Neuronal stem cell (in vitro differentiated cells): ENCODE results near the gene CRYBG3.

ENCODE experiments used
- DNase-seq: peaks from one replicate; pipeline ENCODE4 v3.0.0-alpha.2; 2013; ENCODE audit warnings: low spot score
- H2AFZ ChIP-seq: one replicate; pipeline ENCODE4 v1.6.1; 2013; ENCODE audit warnings: mild to moderate bottlenecking, low read length, inconsistent platforms
- H2AK5ac ChIP-seq: 2 replicates; pipeline ENCODE4 v1.6.1; 2013; ENCODE audit warnings: low read depth, mild to moderate bottlenecking, inconsistent platforms, low read length, moderate library complexity, mixed read lengths
- H2BK120ac ChIP-seq: 2 replicates; pipeline ENCODE4 v1.6.1; 2013; ENCODE audit warnings: low read depth, mild to moderate bottlenecking, inconsistent platforms, low read length, moderate library complexity, mixed read lengths
- H2BK12ac ChIP-seq: one replicate; pipeline ENCODE4 v1.6.1; 2013; ENCODE audit warnings: low read length, inconsistent platforms
- H2BK15ac ChIP-seq: 2 replicates; pipeline ENCODE4 v1.6.1; 2013; ENCODE audit warnings: mild to moderate bottlenecking, low read length, inconsistent platforms, mixed read lengths
- H2BK5ac ChIP-seq: one replicate; pipeline ENCODE4 v1.6.1; 2013; ENCODE audit warnings: inconsistent platforms, mild to moderate bottlenecking, low read length, moderate library complexity
- H3K14ac ChIP-seq: one replicate; pipeline ENCODE4 v1.6.1; 2013; ENCODE audit warnings: low read length, inconsistent platforms
- H3K18ac ChIP-seq: 2 replicates; pipeline ENCODE4 v1.6.1; 2013; ENCODE audit warnings: low read length, inconsistent platforms
- H3K23ac ChIP-seq: 2 replicates; pipeline ENCODE4 v1.6.1; 2013; ENCODE audit warnings: low read depth, mild to moderate bottlenecking, mixed read lengths, low read length, inconsistent platforms; ENCODE audit not compliant: poor library complexity
- H3K27ac ChIP-seq: replicated peaks from 3 replicates; pipeline ENCODE4 v1.5.1; 2013; ENCODE audit warnings: low read length, inconsistent platforms
- H3K27me3 ChIP-seq, 3 experiments: 2 replicates each; pipeline ENCODE4 v1.6.1; 2013; ENCODE audit warnings: low read length in 3 of 3, mild to moderate bottlenecking in 2 of 3, inconsistent platforms in 1 of 3, low read depth in 1 of 3, mixed read lengths in 1 of 3, moderate library complexity in 1 of 3; ENCODE audit not compliant: control insufficient read depth in 3 of 3, insufficient read depth in 3 of 3
- H3K36me3 ChIP-seq, 2 donors: replicated peaks in 1 of 2; 2 replicates each; pipeline ENCODE4 v1.6.1; 2013; ENCODE audit warnings: low read length in 2 of 2; ENCODE audit not compliant: control insufficient read depth in 2 of 2, insufficient read depth in 2 of 2
- H3K4ac ChIP-seq: 2 replicates; pipeline ENCODE4 v1.6.1; 2013; ENCODE audit warnings: inconsistent platforms, mild to moderate bottlenecking, low read length, moderate library complexity
- H3K4me1 ChIP-seq, 2 donors: 1 replicate in 1 of 2; 2 replicates in 1 of 2; pipeline ENCODE4 v1.6.1; 2013; ENCODE audit warnings: low read length in 2 of 2, low read depth in 1 of 2; ENCODE audit not compliant: control insufficient read depth in 2 of 2, insufficient read depth in 1 of 2
- H3K4me2 ChIP-seq: one replicate; pipeline ENCODE4 v1.6.1; 2013; ENCODE audit warnings: mild to moderate bottlenecking, low read length, inconsistent platforms; ENCODE audit not compliant: insufficient read depth, poor library complexity, severe bottlenecking
- H3K4me3 ChIP-seq, 2 donors: 2 replicates each; pipeline ENCODE4 v1.5.1; 2013; ENCODE audit warnings: low read length in 2 of 2, mild to moderate bottlenecking in 2 of 2, inconsistent platforms in 1 of 2, moderate library complexity in 1 of 2
- H3K79me1 ChIP-seq: one replicate; pipeline ENCODE4 v1.6.1; 2013; ENCODE audit warnings: low read depth, mild to moderate bottlenecking, inconsistent platforms, low read length, moderate library complexity
- H3K9ac ChIP-seq: one replicate; pipeline ENCODE4 v1.6.1; 2013; ENCODE audit warnings: mild to moderate bottlenecking, low read depth, low read length, inconsistent platforms; ENCODE audit not compliant: poor library complexity
- H3K9me3 ChIP-seq, 2 donors: replicated peaks in 1 of 2; 2 replicates each; pipeline versions ENCODE3 to v1.6.1; 2013; ENCODE audit warnings: low read length in 2 of 2, mild to moderate bottlenecking in 2 of 2, inconsistent platforms in 1 of 2, low read depth in 1 of 2, mixed read lengths in 1 of 2, moderate library complexity in 1 of 2; ENCODE audit not compliant: control insufficient read depth in 2 of 2, insufficient read depth in 1 of 2
- H4K8ac ChIP-seq: one replicate; pipeline ENCODE4 v1.6.1; 2013; ENCODE audit warnings: low read depth, mild to moderate bottlenecking, inconsistent platforms, low read length, moderate library complexity
- H4K91ac ChIP-seq: one replicate; pipeline ENCODE4 v1.6.1; 2013; ENCODE audit warnings: low read length, low read depth, mild to moderate bottlenecking, inconsistent platforms; ENCODE audit not compliant: poor library complexity
- WGBS, 2 donors: extraction: QIAGEN DNeasy Blood & Tissue Kit; methylation state at CpG; one replicate each; pipeline ENCODE4 v1.1.7; 2013; ENCODE audit warnings: missing lambda C conversion rate in 2 of 2, mixed read lengths in 1 of 2; ENCODE audit not compliant: insufficient read length in 2 of 2, insufficient replicate concordance in 1 of 2; ENCODE audit errors: extremely low coverage in 2 of 2; 5-methylcytosine and 5-hydroxymethylcytosine counted together

CRYBG3 gene

DNA sequence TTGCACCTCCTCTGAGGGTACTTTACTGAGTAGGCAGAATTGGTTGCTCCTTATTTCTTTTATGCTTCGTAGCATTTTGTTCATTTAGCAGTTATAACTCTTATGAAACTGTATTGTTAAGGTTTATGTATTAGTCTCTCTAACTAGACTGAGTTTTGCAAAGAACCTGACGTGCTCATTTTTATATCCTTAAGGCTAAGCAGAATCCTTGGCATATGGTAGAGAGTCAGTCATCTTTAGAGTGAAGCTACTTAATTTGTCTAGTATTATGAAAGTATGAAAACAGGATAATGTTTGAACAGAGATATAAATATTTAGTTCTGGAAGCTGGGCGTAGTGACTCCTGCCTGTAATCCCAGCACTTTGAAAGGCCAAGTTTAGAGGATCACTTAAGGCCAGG lies 20.1 kb downstream of the CRYBG3 start:
- H3K4ac ChIP-seq = no peak overlapping the region
- H4K8ac ChIP-seq = no peak overlapping the region
- no peak overlapping the region for H3K23ac ChIP-seq
- no peak overlapping the region for H3K4me2 ChIP-seq
- no peak overlapping the region for H3K9ac ChIP-seq
- WGBS, 2 donors = no CpG with 5 or more reads among the region's 3 CpGs
- no peak overlapping the region for H2AFZ ChIP-seq
- H3K9me3 ChIP-seq = no peaks in the 10 kb centered on the region
- H3K27ac ChIP-seq = no peak overlapping the region
- no peak overlapping the region for H3K4me3 ChIP-seq
- no peaks in the 10 kb centered on the region for H3K27me3 ChIP-seq
- no peak for DNase-seq
- H4K91ac ChIP-seq = no peak overlapping the region
- H3K36me3 ChIP-seq = no peaks in the 10 kb centered on the region
- no peak overlapping the region for H2BK12ac ChIP-seq
- peaks cover 0 to 3% of the 10 kb centered on the region in 2 donors for H3K4me1 ChIP-seq
- H2BK5ac ChIP-seq = no peak overlapping the region
- H2BK15ac ChIP-seq = no peak overlapping the region
- no peak overlapping the region for H3K14ac ChIP-seq
- no peaks in the 10 kb centered on the region for H3K79me1 ChIP-seq
- H2AK5ac ChIP-seq = no peak overlapping the region
- H3K18ac ChIP-seq = no peak overlapping the region
- H2BK120ac ChIP-seq = no peak overlapping the region

DNA sequence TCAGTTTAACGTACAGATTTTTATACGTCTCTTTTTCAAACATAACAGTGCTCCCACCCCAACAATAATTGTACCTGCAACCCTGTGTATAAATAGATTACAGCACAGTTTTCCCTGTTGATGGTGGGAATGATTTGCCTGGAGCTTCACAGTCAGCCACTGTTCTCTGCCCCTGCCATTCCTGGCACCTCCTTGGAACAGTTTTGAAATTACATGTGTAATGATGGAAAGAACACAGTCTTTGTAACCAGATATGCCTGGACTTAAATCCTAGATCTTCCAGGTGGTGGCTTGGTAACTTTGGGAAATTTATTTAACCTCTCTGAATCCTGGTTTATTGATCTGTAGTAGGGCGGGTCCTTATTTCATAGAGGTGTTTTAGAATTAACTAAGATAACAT lies 27.0 kb downstream of the CRYBG3 start:
- no CpG with 5 or more reads among the region's 3 CpGs for WGBS, 2 donors
- no peak overlapping the region for H4K91ac ChIP-seq
- no peak overlapping the region for H3K4ac ChIP-seq
- H3K4me3 ChIP-seq = no peak overlapping the region
- no peak overlapping the region for H2BK15ac ChIP-seq
- no peak overlapping the region for H3K18ac ChIP-seq
- no peak overlapping the region for H2BK12ac ChIP-seq
- no peaks in the 10 kb centered on the region for H3K79me1 ChIP-seq
- no peaks in the 10 kb centered on the region for H3K36me3 ChIP-seq
- no peak for DNase-seq
- H3K9me3 ChIP-seq = no peaks in the 10 kb centered on the region
- no peak overlapping the region for H2BK120ac ChIP-seq
- H3K27me3 ChIP-seq = no peaks in the 10 kb centered on the region
- H3K4me2 ChIP-seq = no peak overlapping the region
- no peak overlapping the region for H3K23ac ChIP-seq
- H2AK5ac ChIP-seq = no peak overlapping the region
- H3K4me1 ChIP-seq = peaks cover 0 to 2% of the 10 kb centered on the region in 2 donors
- H4K8ac ChIP-seq = no peak overlapping the region
- H2BK5ac ChIP-seq = no peak overlapping the region
- no peak overlapping the region for H3K9ac ChIP-seq
- no peak overlapping the region for H2AFZ ChIP-seq
- H3K27ac ChIP-seq = no peak overlapping the region
- H3K14ac ChIP-seq = no peak overlapping the region

DNA sequence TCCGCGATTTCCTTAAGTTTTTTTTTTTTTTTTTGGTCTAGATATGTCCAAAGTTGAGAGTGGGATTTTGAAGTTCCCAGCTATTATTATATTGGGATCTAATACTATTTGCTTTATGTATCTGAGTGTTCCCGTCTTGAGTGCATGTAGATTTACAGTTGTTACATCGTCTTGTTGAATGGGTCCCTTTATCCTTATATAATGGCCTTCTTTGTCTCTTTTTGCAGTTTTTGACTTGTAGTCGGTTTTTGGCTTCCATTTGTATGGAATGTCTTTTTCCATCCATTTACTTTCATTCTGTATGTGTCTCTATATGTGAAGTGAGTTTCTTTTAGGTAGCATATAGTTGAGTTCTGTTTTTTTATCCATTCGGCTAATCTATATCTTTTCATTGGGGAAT lies 35.6 kb downstream of the CRYBG3 start:
- 100% methylated on average over 1 of the region's 6 CpGs; no CpG with 5 or more reads in 1 of the 2 donors for WGBS, 2 donors

DNA sequence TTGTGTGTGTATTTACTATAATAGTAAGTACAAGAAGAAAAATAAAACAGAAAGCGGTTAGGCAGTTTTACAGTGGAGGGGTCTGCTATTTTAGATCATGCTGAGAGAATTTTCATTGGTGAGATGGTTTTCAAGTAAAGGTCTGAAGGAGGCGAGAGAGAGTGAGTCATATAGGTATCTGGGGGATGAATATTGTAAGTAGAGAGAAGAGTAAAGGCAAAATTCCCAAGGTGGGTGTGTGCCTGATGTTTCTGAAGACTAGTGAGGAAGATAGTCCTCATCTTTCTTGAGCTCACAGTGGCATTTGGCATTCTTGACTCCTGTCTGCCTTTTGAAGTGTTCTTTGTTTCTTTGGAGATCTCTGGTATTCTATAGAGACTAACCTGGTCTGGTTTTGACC lies 38.6 kb downstream of the CRYBG3 start:
- Histone ChIP-seq H3K27ac (no peak overlapping the region), H2BK120ac (no peak overlapping the region), H2BK15ac (no peak overlapping the region), H4K91ac (no peak overlapping the region), H2AFZ (no peak overlapping the region), H3K18ac (no peak overlapping the region), H2AK5ac (no peak overlapping the region), H3K9me3 (no peaks in the 10 kb centered on the region), H3K79me1 (no peaks in the 10 kb centered on the region), H4K8ac (no peak overlapping the region), H3K36me3 (no peaks in the 10 kb centered on the region), H3K27me3 (no peaks in the 10 kb centered on the region), H3K4me2 (no peak overlapping the region), H3K9ac (no peak overlapping the region), H3K23ac (no peak overlapping the region), H3K4me3 (no peak overlapping the region), H3K4ac (no peak overlapping the region), H2BK5ac (no peak overlapping the region), H3K4me1 (no peaks in the 10 kb centered on the region), H2BK12ac (no peak overlapping the region), H3K14ac (no peak overlapping the region)
- DNase-seq = no peak
- WGBS, 2 donors = no CpG with 5 or more reads among the region's 2 CpGs

More for the DNA sequence above, 35.6 kb downstream of the CRYBG3 start:
- Histone ChIP-seq H2AFZ (no peak overlapping the region), H3K79me1 (no peaks in the 10 kb centered on the region), H3K4me1 (no peaks in the 10 kb centered on the region), H3K4me2 (no peak overlapping the region), H3K9me3 (no peaks in the 10 kb centered on the region), H2BK5ac (no peak overlapping the region), H2BK12ac (no peak overlapping the region), H4K8ac (no peak overlapping the region), H3K9ac (no peak overlapping the region), H2BK120ac (no peak overlapping the region), H3K36me3 (no peaks in the 10 kb centered on the region), H2AK5ac (no peak overlapping the region), H3K4ac (no peak overlapping the region), H3K18ac (no peak overlapping the region), H3K14ac (no peak overlapping the region), H3K27me3 (no peaks in the 10 kb centered on the region), H2BK15ac (no peak overlapping the region), H3K23ac (no peak overlapping the region), H3K4me3 (no peak overlapping the region), H4K91ac (no peak overlapping the region), H3K27ac (no peak overlapping the region)
- no peak for DNase-seq
